SK-N-MC (cell line): Measurements from ENCODE around the gene TMIGD1.

Experiments used
- EZH2 ChIP-seq: fragments of 200-600 bp; sonication (generic); IDR thresholded peaks from one replicate; pipeline ENCODE4 v1.6.1; 2017; ENCODE audit warnings: antibody characterized with exemption
- POLR2AphosphoS5 ChIP-seq: IDR thresholded peaks from 2 replicates; pipeline ENCODE4 v1.6.1; 2012; ENCODE audit warnings: mild to moderate bottlenecking, low read depth, low read length, borderline replicate concordance

- TF ChIP-seq EZH2 (no peak), POLR2AphosphoS5 (no peak)
Measured at GRCh38 chr17:30290696-30291542, 42.9 kb downstream of the TMIGD1 start.
